Vagina (tissue), 1 donor: ENCODE measurements around the gene BRD2. TPM values are rescaled to one million over a fixed set of nuclear protein-coding genes. Genes with fewer than 3 reads are reported as not detected.

Source experiments
- total RNA-seq: library from RNA; depleted of rRNA; stranded (reverse); fragments of >200 nt; gene quantifications from one replicate; pipeline ENCODE4 v1.2.3, GENCODE V29; 2016

Gene BRD2
- total RNA-seq, 1 donor from 2014 or later = 125 TPM

Other genes starting within 250 kb of the BRD2 start
- gene HLA-DQA2, start 227.2 kb upstream of the BRD2 start, total RNA-seq = 2.2 TPM
- 4.7 TPM for gene HLA-DQB2, start 205.1 kb upstream of the BRD2 start, total RNA-seq
- gene HLA-DOB, start 151.6 kb upstream of the BRD2 start, total RNA-seq = 2.7 TPM
- gene TAP2, start 129.9 kb upstream of the BRD2 start, total RNA-seq = 19.9 TPM
- gene PSMB8, start 124.5 kb upstream of the BRD2 start, total RNA-seq = 31.9 TPM
- 50.6 TPM for gene TAP1, start 114.9 kb upstream of the BRD2 start, total RNA-seq
- gene PSMB9, start 114.4 kb upstream of the BRD2 start, total RNA-seq = 19.6 TPM
- gene HLA-DMB, start 27.6 kb upstream of the BRD2 start, total RNA-seq = 10.3 TPM
- gene HLA-DMA, start 15.5 kb upstream of the BRD2 start, total RNA-seq = 27.7 TPM
- gene HLA-DOA, start 41.0 kb downstream of the BRD2 start, total RNA-seq = 30.2 TPM
- 82.3 TPM for gene HLA-DPA1, start 105.1 kb downstream of the BRD2 start, total RNA-seq
- 94.8 TPM for gene HLA-DPB1, start 107.4 kb downstream of the BRD2 start, total RNA-seq
- gene COL11A2, start 223.9 kb downstream of the BRD2 start, total RNA-seq = 0.25 TPM
- gene RXRB, start 232.1 kb downstream of the BRD2 start, total RNA-seq = 28.0 TPM
- 36.3 TPM for gene SLC39A7, start 232.3 kb downstream of the BRD2 start, total RNA-seq
- gene HSD17B8, start 236.1 kb downstream of the BRD2 start, total RNA-seq = 17.7 TPM
- gene RING1, start 239.9 kb downstream of the BRD2 start, total RNA-seq = 32.7 TPM